Raji (cell line): ENCODE data around the gene MOSMO.

Experiments
- POLR2A ChIP-seq: IDR thresholded peaks from 2 replicates; pipeline ENCODE4 v1.6.1; 2011; ENCODE audit warnings: low read depth, low read length, control low read depth; ENCODE audit not compliant: insufficient read depth

Gene MOSMO

DNA sequence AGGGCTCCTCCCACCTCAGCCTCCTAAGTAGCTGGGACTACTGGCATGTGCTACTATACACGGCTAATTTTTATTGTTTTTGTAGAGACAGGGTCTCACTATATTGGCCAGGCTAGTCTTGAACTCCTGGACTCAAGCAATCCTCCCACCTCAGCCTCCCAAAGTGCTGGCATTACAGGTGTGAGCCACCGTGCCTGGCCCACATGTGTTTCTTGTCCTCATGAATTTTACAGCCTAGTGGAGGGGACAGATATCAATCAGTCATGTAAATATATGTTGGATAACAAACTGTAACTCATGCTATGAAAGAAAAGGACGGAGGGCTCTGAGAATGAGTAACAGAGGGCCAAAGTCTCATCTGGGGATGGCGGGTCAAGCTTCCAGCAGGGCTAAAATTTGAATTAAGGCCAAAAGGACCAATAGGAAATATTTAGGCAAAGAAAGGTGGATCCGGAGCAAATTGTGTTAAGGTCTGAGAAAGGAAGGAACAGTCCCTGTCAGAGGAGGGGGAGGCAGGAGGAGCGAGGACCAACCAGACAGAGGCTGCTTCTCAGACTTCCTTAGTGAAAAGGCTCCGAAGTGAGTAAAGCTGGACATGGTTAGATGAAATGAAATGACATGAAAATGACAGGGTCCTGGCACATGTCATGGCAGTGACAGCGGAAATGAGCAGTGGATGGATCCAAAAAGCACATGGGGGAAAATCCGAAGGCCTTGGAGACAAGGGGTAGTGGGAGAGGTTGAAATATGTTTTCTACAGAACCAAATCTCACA lies 10.8 kb upstream of the MOSMO start:
- no peak for TF ChIP-seq POLR2A

DNA sequence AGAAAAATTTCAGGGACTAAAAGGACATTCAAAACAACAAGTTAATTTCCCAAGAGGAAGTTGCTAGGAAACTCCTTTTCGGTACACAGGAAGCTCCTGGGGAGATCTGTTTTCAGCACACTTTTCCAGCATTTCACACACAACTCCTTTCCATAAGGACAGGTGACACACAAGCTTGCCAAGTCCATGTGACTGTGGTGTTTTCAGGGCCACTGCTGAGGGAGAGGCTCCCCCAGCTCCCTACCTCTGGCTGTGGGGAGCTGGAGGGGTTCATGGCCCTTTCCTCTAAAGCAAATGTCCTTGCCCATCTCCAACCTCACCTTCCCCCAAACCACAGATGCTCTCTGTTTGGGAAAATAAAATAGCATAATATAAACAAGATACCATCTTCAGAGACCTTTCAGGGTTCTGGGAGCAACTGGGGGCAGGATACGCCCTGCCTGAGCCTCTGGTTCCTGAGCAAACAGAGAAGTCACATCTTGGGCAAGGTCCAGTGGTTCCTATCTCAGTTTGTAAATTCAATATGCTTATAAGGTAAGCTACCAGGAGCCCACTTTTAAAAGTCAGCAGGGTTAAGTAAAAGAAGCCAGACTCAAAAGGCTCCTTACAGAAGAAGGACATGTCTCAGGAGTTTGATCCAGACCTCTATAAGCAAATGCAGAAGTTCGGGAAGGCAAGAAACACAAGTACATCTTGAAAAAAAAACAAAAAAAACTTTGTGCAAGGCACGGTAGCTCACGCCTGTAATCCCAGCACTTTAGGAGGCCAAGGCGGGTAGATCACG lies 10.0 kb upstream of the MOSMO start:
- TF ChIP-seq POLR2A = no peak

DNA sequence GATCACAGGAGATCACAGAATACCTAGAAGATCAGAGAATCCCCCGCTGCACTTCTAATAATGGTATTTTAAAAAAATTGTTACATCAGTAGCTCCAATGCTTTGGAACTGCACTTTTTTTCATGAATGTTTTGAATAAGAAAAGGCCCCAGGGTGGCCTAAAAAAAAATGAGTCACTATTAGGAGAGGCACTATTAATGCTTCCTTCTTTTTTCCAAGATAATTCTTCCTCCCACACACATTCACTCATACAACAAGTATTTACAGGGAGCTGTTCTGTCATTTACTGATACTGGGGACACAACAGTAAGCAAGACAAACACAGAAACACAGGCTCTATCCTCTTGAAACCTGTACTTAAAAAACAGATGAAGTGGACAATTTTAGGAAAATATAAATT lies 6.3 kb upstream of the MOSMO start:
- no peak for TF ChIP-seq POLR2A

DNA sequence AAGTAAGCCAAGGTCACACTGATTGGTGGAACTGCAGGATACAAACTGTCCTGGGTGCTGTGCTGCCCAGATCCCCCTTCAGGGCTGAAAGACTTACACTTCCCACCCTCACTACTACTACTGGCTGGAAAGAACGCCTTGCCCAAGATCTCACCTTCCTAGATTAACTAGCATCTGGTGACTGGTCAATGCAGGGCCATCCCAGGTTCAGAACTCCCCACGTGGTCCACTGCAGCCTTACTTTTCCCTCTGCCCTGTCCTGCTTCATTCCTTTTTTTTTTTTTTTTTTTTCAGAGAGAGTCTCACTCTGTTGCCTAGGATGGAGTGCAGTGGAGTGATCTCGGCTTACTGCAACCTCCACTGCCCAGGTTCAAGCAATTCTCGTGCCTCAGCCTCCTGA lies 4.7 kb upstream of the MOSMO start:
- TF ChIP-seq POLR2A = no peak

DNA sequence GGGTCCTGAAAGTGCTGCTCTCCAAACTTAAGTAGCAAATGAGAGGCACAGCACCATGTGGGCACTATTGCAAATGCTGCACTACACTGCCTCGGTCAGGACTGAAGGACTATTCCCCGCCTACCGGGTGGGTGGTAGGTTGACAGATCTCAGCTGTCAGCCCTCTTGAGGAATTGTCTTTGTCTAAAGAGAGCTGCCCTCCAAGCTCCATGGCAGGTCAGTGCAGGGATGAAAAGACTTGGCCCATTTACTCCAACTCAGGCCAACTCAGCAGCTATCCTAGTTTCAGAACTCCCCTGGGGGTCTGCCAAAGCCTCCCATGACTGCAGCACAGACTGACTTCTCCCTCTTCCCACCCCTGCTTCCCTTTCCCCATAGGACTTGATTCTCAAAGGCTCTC lies 3.6 kb upstream of the MOSMO start:
- TF ChIP-seq POLR2A = no peak

DNA sequence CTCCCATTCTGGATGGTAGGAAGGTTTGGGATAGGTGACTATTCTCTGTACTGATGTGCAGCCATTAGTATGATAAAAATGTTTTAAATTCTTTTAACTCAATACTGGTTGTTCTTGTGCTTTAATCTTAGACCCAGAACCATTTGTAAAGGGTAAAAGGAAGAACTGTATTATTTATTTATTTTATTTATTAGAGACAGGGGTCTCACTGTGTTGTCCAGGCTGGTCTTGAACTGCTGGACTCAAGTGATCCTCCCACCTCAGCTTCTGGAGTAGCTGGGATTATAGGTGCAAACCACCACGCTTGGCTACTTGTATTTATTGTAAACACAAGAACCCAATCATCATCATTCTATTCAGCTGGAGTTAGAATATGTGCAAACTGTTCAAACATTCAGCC lies 2.2 kb upstream of the MOSMO start:
- no peak for TF ChIP-seq POLR2A

DNA sequence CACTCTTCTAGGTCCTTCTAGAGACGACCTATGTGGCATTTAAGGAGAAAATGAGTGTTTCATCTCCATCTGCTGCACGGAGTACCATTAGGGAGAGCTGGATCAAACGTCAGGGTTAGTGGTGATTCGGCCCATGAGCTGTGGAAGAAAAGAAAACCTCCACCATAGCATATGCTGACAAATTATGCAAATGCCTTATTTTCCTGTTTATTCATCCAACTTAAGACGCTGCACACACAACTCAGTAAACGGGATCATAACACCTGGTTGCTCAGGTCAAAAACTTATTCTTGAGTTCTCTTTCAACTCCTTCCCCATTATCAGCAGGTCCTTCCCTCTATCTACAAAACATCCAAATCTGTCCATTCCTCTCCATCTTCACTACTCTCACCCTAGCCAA lies 1.3 kb upstream of the MOSMO start:
- no peak for TF ChIP-seq POLR2A

DNA sequence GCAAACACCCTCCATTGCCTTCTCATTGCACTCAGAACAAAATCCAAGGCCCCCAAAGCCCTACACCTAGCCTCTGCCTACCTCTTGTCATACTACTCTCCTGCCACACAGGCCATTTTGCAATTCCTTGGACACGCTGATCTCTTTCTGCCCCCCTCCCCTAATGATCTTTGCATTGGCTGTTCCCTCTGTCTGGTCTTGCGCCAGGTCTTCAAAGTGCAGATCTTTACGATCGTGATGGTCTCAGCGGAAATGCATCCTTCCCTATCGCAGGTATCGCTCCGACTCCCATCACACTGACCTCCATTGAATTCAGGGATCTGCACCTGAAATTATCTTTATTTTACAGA lies 777 bp upstream of the MOSMO start:
- TF ChIP-seq POLR2A = no peak

DNA sequence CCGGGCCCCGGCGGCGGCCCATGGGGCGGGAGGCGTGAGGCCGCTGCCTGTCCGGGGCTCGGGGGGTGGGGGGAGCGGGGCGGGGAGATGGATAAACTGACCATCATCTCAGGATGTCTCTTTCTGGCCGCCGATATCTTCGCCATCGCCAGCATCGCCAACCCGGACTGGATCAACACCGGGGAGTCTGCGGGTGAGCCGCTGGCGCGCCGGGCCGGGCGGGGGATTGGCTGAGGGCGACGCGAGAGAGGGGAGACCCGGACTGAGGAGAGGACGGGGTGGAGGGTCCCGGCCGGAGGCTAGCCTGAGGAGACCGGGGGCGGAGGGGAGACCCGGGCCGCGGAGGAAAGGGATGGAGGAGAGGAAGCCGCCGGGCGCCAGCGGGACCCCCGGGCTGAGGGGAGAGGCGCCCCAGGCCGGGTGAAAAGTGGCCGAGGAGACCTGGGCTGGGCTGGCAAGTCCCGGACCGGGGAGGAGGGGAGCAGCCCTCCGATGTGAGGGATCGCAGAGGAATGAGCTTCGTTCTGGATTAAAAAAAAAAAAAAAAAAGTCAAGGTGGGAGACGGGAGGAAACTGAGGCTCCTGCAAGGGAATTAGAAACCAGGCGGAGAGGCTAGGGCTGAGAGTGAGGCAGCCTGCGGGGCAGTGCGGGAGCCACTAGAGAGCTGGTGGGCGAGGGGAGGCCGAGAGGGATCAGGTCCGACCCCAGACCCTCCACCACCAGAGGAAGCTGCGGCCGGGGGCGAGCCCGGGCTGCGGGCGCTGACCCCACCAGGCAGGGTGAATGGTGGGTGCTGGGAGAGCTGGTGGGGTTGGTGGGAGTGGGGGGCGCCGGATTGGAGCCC lies 526 bp downstream of the MOSMO start:
- no peak for TF ChIP-seq POLR2A

DNA sequence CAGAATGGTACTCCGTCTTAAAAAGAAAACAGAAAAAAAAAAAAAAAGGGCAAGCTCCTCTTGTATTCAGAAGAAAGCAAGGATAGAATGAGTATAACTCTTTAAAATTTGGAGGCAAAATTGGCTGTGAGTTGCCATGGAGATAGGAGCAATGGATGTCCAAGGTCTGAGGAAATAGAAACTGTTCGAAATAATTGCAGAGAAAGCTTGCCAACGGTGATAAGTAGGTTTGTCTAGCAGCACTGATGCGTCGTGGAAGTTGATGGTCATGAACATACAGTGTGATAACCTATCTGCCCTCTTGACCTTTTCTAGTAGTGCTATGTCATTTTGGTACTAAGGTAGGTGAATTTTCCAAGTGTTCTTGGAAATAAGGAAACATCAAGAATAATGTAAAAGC lies 3.0 kb downstream of the MOSMO start:
- TF ChIP-seq POLR2A = no peak

DNA sequence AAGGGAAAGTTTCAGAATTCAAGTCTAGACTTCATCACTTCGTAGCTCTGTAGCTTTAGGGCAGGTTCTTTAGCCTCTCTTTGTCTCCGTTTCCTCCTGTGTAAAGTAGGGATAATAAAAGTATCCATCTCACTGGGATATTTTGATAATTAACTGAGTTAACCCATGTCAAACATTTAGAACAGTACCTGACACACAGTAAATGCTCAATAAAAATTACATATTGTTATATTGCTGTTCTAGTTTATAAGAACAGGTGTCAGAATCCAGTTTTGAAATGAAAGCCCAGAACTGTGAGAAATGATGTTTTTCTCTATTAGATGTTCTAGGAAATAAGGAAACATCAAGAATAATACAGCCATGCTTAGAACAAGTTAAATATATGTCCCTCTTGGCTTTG lies 4.3 kb downstream of the MOSMO start:
- no peak for TF ChIP-seq POLR2A

DNA sequence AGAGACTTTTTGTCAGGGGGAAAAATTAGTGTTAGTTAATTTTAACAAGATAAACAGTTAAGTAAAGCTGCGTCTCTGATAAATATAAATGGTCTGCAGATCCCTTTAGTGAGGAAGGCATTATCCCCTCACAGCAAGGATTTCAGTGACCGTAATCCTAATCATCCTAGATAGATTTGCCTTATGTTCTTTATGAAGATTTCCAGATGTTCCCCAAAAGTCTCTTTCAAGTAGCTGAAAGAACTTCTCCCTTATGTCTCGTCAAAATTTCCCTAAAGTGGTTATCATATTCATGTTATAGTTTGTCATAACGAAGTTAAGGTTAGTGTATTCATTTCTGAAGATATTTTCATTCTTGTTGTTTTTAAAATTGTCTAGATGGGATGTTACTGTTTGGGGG lies 5.6 kb downstream of the MOSMO start:
- no peak for TF ChIP-seq POLR2A

DNA sequence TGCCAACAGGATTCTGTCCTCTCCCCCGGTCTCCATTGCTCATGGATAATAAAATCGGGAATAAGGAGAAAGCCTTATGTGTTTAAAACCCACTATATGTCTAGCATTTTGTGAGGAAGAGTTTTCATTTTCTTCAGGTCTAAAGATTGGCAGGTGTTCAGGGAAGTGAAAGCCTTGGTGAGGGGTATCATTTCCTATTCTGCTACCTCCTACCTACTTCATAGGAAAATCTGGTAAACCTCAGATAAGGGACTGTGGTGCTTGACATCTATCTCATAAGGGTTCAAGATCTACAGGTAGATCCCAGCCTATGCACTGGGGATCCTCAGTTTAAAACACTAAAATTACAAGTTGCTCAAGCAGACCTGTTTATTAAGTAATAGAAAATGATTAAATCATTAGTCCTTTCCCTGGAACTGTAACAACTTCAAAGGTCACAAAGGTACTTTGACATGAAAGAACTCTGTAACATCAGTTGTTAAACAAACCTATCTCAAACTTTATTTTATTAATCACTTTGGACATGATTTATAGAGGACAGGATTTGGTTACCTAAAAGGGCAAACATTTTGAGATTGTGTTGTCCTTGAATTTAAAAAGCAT lies 6.5 kb downstream of the MOSMO start:
- no peak for TF ChIP-seq POLR2A

DNA sequence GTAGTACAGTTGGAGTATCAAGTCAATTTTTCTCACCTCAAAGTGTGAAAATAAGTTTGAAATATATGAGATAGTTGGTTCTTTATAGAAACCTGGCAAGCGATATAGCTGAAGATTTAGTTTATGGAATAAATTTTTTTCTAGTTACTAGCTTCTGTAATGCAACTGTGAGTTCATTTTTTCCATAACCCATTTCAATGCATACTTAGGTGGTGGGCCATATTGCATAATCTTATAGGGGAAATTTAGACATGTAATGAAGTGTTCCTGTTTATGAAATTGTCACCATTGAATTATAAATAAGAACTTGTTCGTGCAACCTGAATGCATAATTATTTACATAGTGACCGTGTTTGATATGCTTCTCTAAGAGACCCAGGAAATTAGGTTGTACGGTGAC lies 9.0 kb downstream of the MOSMO start:
- no peak for TF ChIP-seq POLR2A

DNA sequence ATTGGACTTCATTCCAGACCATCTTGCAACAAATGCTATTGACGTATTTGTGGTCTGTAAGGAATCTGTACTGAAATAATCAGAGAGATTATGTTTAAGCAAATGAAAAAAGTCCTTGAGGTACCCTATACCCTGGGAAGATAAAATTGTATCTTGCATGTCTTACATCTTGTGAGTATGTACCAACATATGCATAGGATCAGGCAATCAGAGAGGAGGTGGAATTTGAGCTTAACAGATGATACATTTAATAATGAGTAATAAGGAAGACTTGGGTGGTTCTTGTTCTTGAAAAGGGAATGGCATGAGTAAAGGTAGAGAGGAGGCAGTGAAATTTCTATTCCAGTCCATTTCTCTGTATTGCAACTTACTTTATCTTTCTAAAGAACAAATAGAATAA lies 10.6 kb downstream of the MOSMO start:
- TF ChIP-seq POLR2A = no peak

DNA sequence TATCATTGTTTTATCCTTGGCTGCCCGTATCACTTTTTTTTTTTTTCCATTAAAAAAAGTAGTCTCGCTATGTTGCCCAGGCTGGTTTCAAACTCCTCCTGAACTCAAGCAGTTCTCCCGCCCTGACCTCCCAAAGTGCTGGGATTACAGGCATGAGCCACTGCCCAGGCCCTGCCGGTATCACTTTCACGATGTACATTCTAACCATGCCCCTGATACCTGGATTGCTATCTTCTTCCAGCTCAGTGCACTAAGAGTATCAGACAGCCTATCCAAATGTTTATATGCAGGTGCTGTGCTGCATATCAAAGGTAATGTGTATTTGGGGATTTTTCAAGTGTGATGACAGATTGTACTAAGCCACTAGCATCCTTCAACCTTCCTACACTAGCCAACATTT lies 14.2 kb downstream of the MOSMO start:
- no peak for TF ChIP-seq POLR2A

DNA sequence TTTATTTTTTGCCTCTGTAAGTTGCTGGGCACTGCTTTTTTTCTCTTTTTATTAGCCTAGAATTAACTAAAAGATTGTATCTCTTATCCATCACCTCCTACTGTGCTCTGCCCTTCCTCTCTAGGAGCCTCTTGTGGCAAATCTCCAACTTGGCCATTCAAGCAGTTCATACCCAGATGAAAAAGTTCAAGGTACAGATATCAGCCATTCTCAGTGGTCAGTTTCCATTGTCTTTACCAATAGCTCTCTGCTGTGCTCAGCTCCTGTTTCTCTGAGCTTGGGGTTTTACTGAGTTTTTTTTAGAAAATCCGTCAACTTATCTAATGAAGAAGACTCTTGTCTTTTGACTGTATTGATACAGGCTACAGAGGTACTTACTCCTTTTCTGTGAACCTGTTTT lies 15.6 kb downstream of the MOSMO start:
- no peak for TF ChIP-seq POLR2A
